SH-SY5Y (cell line): Measurements from ENCODE around the gene PIAS1.

ENCODE experiments used
- GATA2 ChIP-seq: IDR thresholded peaks from 2 replicates; pipeline ENCODE4 v1.6.1; 2011; ENCODE audit warnings: mild to moderate bottlenecking, low read depth, low read length
- GATA3 ChIP-seq: IDR thresholded peaks from 2 replicates; pipeline ENCODE4 v1.6.1; 2011; ENCODE audit warnings: low read depth, mild to moderate bottlenecking, low read length, moderate library complexity

Gene PIAS1

GRCh38 chr15:68053701-68054627 is at the start of gene PIAS1:
Gene PIAS1 (plus strand): TSS chr15:68054315. CDS start chr15:68054327, 12 bp downstream.
- TF ChIP-seq GATA3 (no peak), GATA2 (no peak)

GRCh38 chr15:68010361-68011153 is 43.6 kb upstream of the PIAS1 start:
- TF ChIP-seq GATA2 = no peak

GRCh38 chr15:68012911-68013310 is 41.2 kb upstream of the PIAS1 start:
- TF ChIP-seq GATA3 (no peak), GATA2 (no peak)

GRCh38 chr15:68014219-68014618 is 39.9 kb upstream of the PIAS1 start:
- no peak for TF ChIP-seq GATA3
- no peak for TF ChIP-seq GATA2

GRCh38 chr15:68015244-68015643 is 38.9 kb upstream of the PIAS1 start:
- no peak for TF ChIP-seq GATA2
- no peak for TF ChIP-seq GATA3

GRCh38 chr15:68017201-68017600 is 36.9 kb upstream of the PIAS1 start:
- TF ChIP-seq GATA2 (no peak), GATA3 (no peak)

- no peak for TF ChIP-seq GATA2
- TF ChIP-seq GATA3 = no peak
Measured at GRCh38 chr15:68018797-68019444, 35.2 kb upstream of the PIAS1 start.

- TF ChIP-seq GATA2 = no peak
- TF ChIP-seq GATA3 = no peak
Measured at GRCh38 chr15:68019814-68020525, 34.1 kb upstream of the PIAS1 start.

GRCh38 chr15:68020685-68021084 is 33.4 kb upstream of the PIAS1 start:
- TF ChIP-seq GATA2 (no peak), GATA3 (no peak)

- TF ChIP-seq GATA2 (no peak), GATA3 (no peak)
Measured at GRCh38 chr15:68022061-68022460, 32.1 kb upstream of the PIAS1 start.

GRCh38 chr15:68023307-68024101 is 30.6 kb upstream of the PIAS1 start:
- TF ChIP-seq GATA3 (no peak), GATA2 (no peak)

GRCh38 chr15:68025835-68026424 is 28.2 kb upstream of the PIAS1 start:
- TF ChIP-seq GATA3 = no peak
- TF ChIP-seq GATA2 = no peak
